Measurements from ENCODE around the gene MARF1. TPM values are rescaled to one million over a fixed set of nuclear protein-coding genes. Genes with fewer than 3 reads are reported as not detected.

Gene MARF1
- total RNA-seq, 1 experiment from 2014 or later = 7.9 TPM

Other genes starting within 250 kb of the MARF1 start
- 0.09 and 0.97 TPM in 2 replicates for gene MPV17L, start 247.4 kb downstream of the MARF1 start, total RNA-seq (2014; rRNA removed; shearing (Covaris generic))
- gene BMERB1, start 208.6 kb downstream of the MARF1 start, total RNA-seq (2014; rRNA removed; shearing (Covaris generic)) = 56.1 and 64.1 TPM in 2 replicates
- 42.7 and 70.8 TPM in 2 replicates for gene NDE1, start 7.1 kb upstream of the MARF1 start, total RNA-seq (2014; rRNA removed; shearing (Covaris generic))
- under 0.01 TPM in 1 of 2 replicates, not detected in the other for gene MYH11, start 213.9 kb upstream of the MARF1 start, total RNA-seq (2014; rRNA removed; shearing (Covaris generic))
- 87.0 and 122 TPM in 2 replicates for gene CEP20, start 245.4 kb upstream of the MARF1 start, total RNA-seq (2014; rRNA removed; shearing (Covaris generic))

Measured in Daoy (cell line).